A549 (cell line): ENCODE measurements around the gene NDUFC2. TPM values are rescaled to one million over a fixed set of nuclear protein-coding genes. Genes with fewer than 3 reads are reported as not detected.

Source experiments
- ATAC-seq, 2 experiments: fragments of 200-7000 bp in 1 of 2; fragments of >200 bp in 1 of 2; cut with Nextera tagmentation in 1 of 2; cut with Tn5 transposase in 1 of 2; 3 replicates each; pipeline versions ENCODE4 v1.8.0 to v1.9.1; 2018 to 2020; ENCODE audit warnings: mild to moderate bottlenecking in 1 of 2, moderate library complexity in 1 of 2
- CTCF ChIA-PET: fragments of 300-600 bp; sonication (Branson Sonifier 250); formaldehyde crosslinking; extraction: SDS; loops from one replicate; lab custom pipeline; 2021; ENCODE audit warnings: antibody characterized with exemption, inconsistent platforms; lab: Yijun Ruan, JAX
- POLR2A ChIA-PET: fragments of 350-600 bp; formaldehyde crosslinking; extraction: SDS; loops from one replicate; lab custom pipeline; 2021; ENCODE audit warnings: antibody characterized with exemption, inconsistent platforms; lab: Yijun Ruan, JAX
- DNase-seq, 2 experiments: peaks; one replicate each; pipeline versions ENCODE4 v3.0.0 to v3.0.0-alpha.2; 2011 to 2016; ENCODE audit warnings: low read depth in 1 of 2, low spot score in 1 of 2
- FAIRE-seq: peaks from 2 replicates; lab custom pipeline; 2011; peaks lifted over from hg19 to GRCh38; lab: Jason Lieb, UNC
- H3K27ac ChIP-seq, 2 experiments: fragments of >200 bp; sonication (Bioruptor Twin); formaldehyde crosslinking; 3 replicates each; pipeline ENCODE4 v1.5.1; 2016 to 2017
- H3K4me1 ChIP-seq: fragments of >200 bp; sonication (Bioruptor Twin); formaldehyde crosslinking; 3 replicates; pipeline ENCODE4 v1.6.1; 2016
- H3K4me2 ChIP-seq: fragments of >200 bp; sonication (Bioruptor Twin); formaldehyde crosslinking; 3 replicates; pipeline ENCODE4 v1.6.1; 2016
- H3K4me3 ChIP-seq: fragments of >200 bp; sonication (Bioruptor Twin); formaldehyde crosslinking; 3 replicates; pipeline ENCODE4 v1.5.1; 2016
- H3K9me3 ChIP-seq: fragments of >200 bp; sonication (Bioruptor Twin); formaldehyde crosslinking; 3 replicates; pipeline ENCODE4 v1.6.1; 2016
- BCL3 ChIP-seq: fragments of >200 bp; sonication (Bioruptor Twin); formaldehyde crosslinking; IDR thresholded peaks from 3 replicates; pipeline ENCODE4 v1.6.1; 2016
- BHLHE40 ChIP-seq: IDR thresholded peaks from 2 replicates; pipeline ENCODE4 v1.6.1; 2012; ENCODE audit warnings: low read depth, low read length, inconsistent platforms
- CEBPB ChIP-seq, 2 experiments: fragments of >200 bp in 1 of 2; sonication (Bioruptor Twin) in 1 of 2; formaldehyde crosslinking in 1 of 2; IDR thresholded peaks; 2 replicates each; pipeline ENCODE4 v1.6.1; 2012 to 2016
- CHD4 ChIP-seq: fragments of 200-600 bp; sonication (generic); IDR thresholded peaks from 2 replicates; pipeline ENCODE4 v1.6.1; 2016; ENCODE audit warnings: antibody characterized with exemption, mild to moderate bottlenecking, borderline replicate concordance
- EHF ChIP-seq: fragments of 250-450 bp; sonication (Bioruptor Pico); IDR thresholded peaks from 2 replicates; pipeline ENCODE4 v1.5.0; 2020; ENCODE audit warnings: mild to moderate bottlenecking
- FOSL2 ChIP-seq, 2 experiments: fragments of 450-650 bp in 1 of 2; fragments of >200 bp in 1 of 2; sonication (Bioruptor Twin) in 1 of 2; formaldehyde crosslinking; IDR thresholded peaks; 2 replicates each; pipeline versions ENCODE4 v1.5.0 to v1.6.1; 2016 to 2020; ENCODE audit warnings: mild to moderate bottlenecking in 1 of 2, moderate library complexity in 1 of 2
- HEYL ChIP-seq: fragments of 250-450 bp; sonication (Bioruptor Pico); IDR thresholded peaks from 2 replicates; pipeline ENCODE4 v1.8.0; 2021; ENCODE audit warnings: mild to moderate bottlenecking, moderate library complexity
- HOXB13 ChIP-seq: fragments of 250-450 bp; sonication (Bioruptor Pico); IDR thresholded peaks from 2 replicates; pipeline ENCODE4 v1.5.0; 2020; ENCODE audit warnings: low read depth, mild to moderate bottlenecking, moderate library complexity
- HOXB5 ChIP-seq: fragments of 250-450 bp; sonication (Bioruptor Pico); IDR thresholded peaks from 2 replicates; pipeline ENCODE4 v1.5.0; 2020; ENCODE audit warnings: mild to moderate bottlenecking, moderate library complexity
- JUN ChIP-seq, 2 experiments: fragments of >200 bp; sonication (Bioruptor Twin); formaldehyde crosslinking; IDR thresholded peaks; 2 replicates in 1 of 2; 3 replicates in 1 of 2; pipeline ENCODE4 v1.6.1; 2016 to 2017
- KDM1A ChIP-seq: fragments of 200-600 bp; sonication (generic); IDR thresholded peaks from 2 replicates; pipeline ENCODE4 v1.6.1; 2016; ENCODE audit warnings: low read depth, mild to moderate bottlenecking
- MAX ChIP-seq: IDR thresholded peaks from 2 replicates; pipeline ENCODE4 v1.6.1; 2012
- MYC ChIP-seq: IDR thresholded peaks from 2 replicates; pipeline ENCODE4 v1.6.1; 2012; ENCODE audit warnings: mild to moderate bottlenecking, inconsistent platforms, low read length, improper control_type of control experiment, borderline replicate concordance
- NFE2L2 ChIP-seq: fragments of 150-350 bp; conservative IDR thresholded peaks from 2 replicates; pipeline ENCODE4 v1.6.1; 2014; ENCODE audit warnings: low read length
- POLR2AphosphoS2 ChIP-seq: conservative IDR thresholded peaks from 2 replicates; pipeline ENCODE4 v1.6.1; 2012; ENCODE audit warnings: low read length, improper control_type of control experiment, inconsistent platforms
- REST ChIP-seq: fragments of 200-600 bp; sonication (generic); IDR thresholded peaks from 2 replicates; pipeline ENCODE4 v1.6.1; 2016; ENCODE audit warnings: antibody characterized with exemption, mild to moderate bottlenecking, moderate library complexity
- ZC3H11A ChIP-seq: fragments of 450-650 bp; IDR thresholded peaks from 2 replicates; pipeline ENCODE4 v1.6.1; 2014; ENCODE audit warnings: antibody characterized with exemption, mild to moderate bottlenecking
- WGBS: methylation state at CpG from one replicate; pipeline ENCODE4 v1.1.6; 2017; ENCODE audit errors: missing lambda C conversion rate; 5-methylcytosine and 5-hydroxymethylcytosine counted together
- polyA plus RNA-seq, 4 experiments: library from polyadenylated mRNA; depleted of rRNA in 3 of 4; stranded (reverse); fragments of >200 nt; fragmentation: RNase III in 1 of 4; extraction: RNeasy Plus Mini Kit Qiagen cat#74134 plus additional on column Dnase treatment in 1 of 4; gene quantifications; 2 replicates in 3 of 4; 3 replicates in 1 of 4; pipeline ENCODE4 v1.2.3, GENCODE V29; 2011 to 2017
- TF ChIP-seq, protein P1 (sequence below): fragments of 450-650 bp; IDR thresholded peaks from 2 replicates; pipeline ENCODE4 v1.6.1; 2014; ENCODE audit warnings: antibody characterized with exemption
- TF ChIP-seq, protein P2 (sequence below): fragments of 250-450 bp; sonication (Bioruptor Pico); IDR thresholded peaks from 2 replicates; pipeline ENCODE4 v1.5.0; 2020; ENCODE audit warnings: low read depth, mild to moderate bottlenecking, moderate library complexity
- TF ChIP-seq, protein P3 (sequence below): fragments of >200 bp; sonication (Bioruptor Twin); formaldehyde crosslinking; IDR thresholded peaks from 2 replicates; pipeline ENCODE4 v1.6.1; 2016

The NDUFC2 gene
- polyA plus RNA-seq, 2 of the 4 experiments (the other 2 are of a cell fraction) = 148 to 277 TPM

- TF ChIP-seq, protein P1, sequence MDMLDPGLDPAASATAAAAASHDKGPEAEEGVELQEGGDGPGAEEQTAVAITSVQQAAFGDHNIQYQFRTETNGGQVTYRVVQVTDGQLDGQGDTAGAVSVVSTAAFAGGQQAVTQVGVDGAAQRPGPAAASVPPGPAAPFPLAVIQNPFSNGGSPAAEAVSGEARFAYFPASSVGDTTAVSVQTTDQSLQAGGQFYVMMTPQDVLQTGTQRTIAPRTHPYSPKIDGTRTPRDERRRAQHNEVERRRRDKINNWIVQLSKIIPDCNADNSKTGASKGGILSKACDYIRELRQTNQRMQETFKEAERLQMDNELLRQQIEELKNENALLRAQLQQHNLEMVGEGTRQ = no peak
Observed at GRCh38 chr11:78062671-78063070, 17.0 kb downstream of the NDUFC2 start (continued).

- WGBS = 85% methylated on average over 4 of the region's 4 CpGs
- FAIRE-seq (no peak), ATAC-seq (no peak), DNase-seq (no peak)
- ChIA-PET POLR2A (no interaction called here), CTCF (interaction anchor here (3.6 kb wide), 1 partner anchor 15 kb away, joined by 19 read pairs; no protein-coding TSS in a partner anchor)
- Histone ChIP-seq H3K4me2 (no peak overlapping the region), H3K27ac (no peak overlapping the region), H3K4me1 (no peaks in the 10 kb centered on the region), H3K4me3 (no peak overlapping the region), H3K9me3 (no peaks in the 10 kb centered on the region)
- TF ChIP-seq MYC (no peak), REST (no peak), JUN (IDR thresholded peaks at IDR 0.05) (no peak), NFE2L2 (no peak), FOSL2 (IDR thresholded peaks at IDR 0.05) (no peak), FOSL2 (CRISPR knock-in tag; IDR thresholded peaks at IDR 0.05) (no peak), CHD4 (no peak), HEYL (CRISPR knock-in tag) (no peak), BHLHE40 (no peak), KDM1A (no peak), MAX (no peak), HOXB13 (no peak), CEBPB (IDR thresholded peaks at IDR 0.05) (no peak), ZC3H11A (no peak), EHF (no peak), BCL3 (no peak), HOXB5 (CRISPR knock-in tag) (no peak), POLR2AphosphoS2 (no peak)
- TF ChIP-seq, protein P2, sequence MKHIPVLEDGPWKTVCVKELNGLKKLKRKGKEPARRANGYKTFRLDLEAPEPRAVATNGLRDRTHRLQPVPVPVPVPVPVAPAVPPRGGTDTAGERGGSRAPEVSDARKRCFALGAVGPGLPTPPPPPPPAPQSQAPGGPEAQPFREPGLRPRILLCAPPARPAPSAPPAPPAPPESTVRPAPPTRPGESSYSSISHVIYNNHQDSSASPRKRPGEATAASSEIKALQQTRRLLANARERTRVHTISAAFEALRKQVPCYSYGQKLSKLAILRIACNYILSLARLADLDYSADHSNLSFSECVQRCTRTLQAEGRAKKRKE (CRISPR knock-in tag) = no peak
- TF ChIP-seq, protein P3, sequence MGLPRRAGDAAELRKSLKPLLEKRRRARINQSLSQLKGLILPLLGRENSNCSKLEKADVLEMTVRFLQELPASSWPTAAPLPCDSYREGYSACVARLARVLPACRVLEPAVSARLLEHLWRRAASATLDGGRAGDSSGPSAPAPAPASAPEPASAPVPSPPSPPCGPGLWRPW = no peak
- TF ChIP-seq, all 56 proteins: peak for 0
Observed at GRCh38 chr11:78061921-78062311, 17.7 kb downstream of the NDUFC2 start.
